HG03521 (cell line): ENCODE data around the gene DEGS1.
A peak's percentile ranks its signal among the peaks of the same experiment; 100 is the strongest.

Experiments
- ATAC-seq: cut with Tn5 transposase; IDR thresholded peaks from one replicate; pipeline ENCODE4 v1.9.1; 2021; ENCODE audit warnings: mild to moderate bottlenecking, moderate library complexity; ENCODE audit not compliant: unreplicated experiment

Gene DEGS1

GRCh38 chr1:224182866-224183590 lies at the start of gene DEGS1:
DEGS1 (plus strand) TSS chr1:224183240; CDS start chr1:224183337, 97 bp downstream.
- ATAC-seq: peak; percentile 67

- no peak for ATAC-seq
Observed at GRCh38 chr1:224133741-224134299, 49.2 kb upstream of the DEGS1 start.

- ATAC-seq: no peak
Observed at GRCh38 chr1:224137518-224137917, 45.5 kb upstream of the DEGS1 start.

GRCh38 chr1:224138198-224138597 lies 44.8 kb upstream of the DEGS1 start:
- no peak for ATAC-seq

- no peak for ATAC-seq
Observed at GRCh38 chr1:224141693-224142092, 41.3 kb upstream of the DEGS1 start.

- no peak for ATAC-seq
Observed at GRCh38 chr1:224149709-224150108, 33.3 kb upstream of the DEGS1 start.

- no peak for ATAC-seq
Observed at GRCh38 chr1:224151117-224151516, 31.9 kb upstream of the DEGS1 start.

GRCh38 chr1:224157316-224157715 lies 25.7 kb upstream of the DEGS1 start:
- ATAC-seq: no peak

- no peak for ATAC-seq
Observed at GRCh38 chr1:224159541-224159940, 23.5 kb upstream of the DEGS1 start.

GRCh38 chr1:224160171-224160682 lies 22.8 kb upstream of the DEGS1 start:
- ATAC-seq: no peak

GRCh38 chr1:224162768-224163167 lies 20.3 kb upstream of the DEGS1 start:
- ATAC-seq: no peak

GRCh38 chr1:224163311-224163710 lies 19.7 kb upstream of the DEGS1 start:
- ATAC-seq: no peak

GRCh38 chr1:224168859-224169380 lies 14.1 kb upstream of the DEGS1 start:
- peak; percentile 58 for ATAC-seq

- no peak for ATAC-seq
Observed at GRCh38 chr1:224169718-224170270, 13.2 kb upstream of the DEGS1 start.

- no peak for ATAC-seq
Observed at GRCh38 chr1:224170343-224170742, 12.7 kb upstream of the DEGS1 start.

- ATAC-seq: no peak
Observed at GRCh38 chr1:224170748-224171478, 12.1 kb upstream of the DEGS1 start.

GRCh38 chr1:224172229-224172628 lies 10.8 kb upstream of the DEGS1 start:
- no peak for ATAC-seq

- no peak for ATAC-seq
Observed at GRCh38 chr1:224173523-224173922, 9.5 kb upstream of the DEGS1 start.

GRCh38 chr1:224175617-224176016 lies 7.4 kb upstream of the DEGS1 start:
- no peak for ATAC-seq

- no peak for ATAC-seq
Observed at GRCh38 chr1:224177356-224177999, 5.6 kb upstream of the DEGS1 start.

GRCh38 chr1:224178894-224179293 lies 4.1 kb upstream of the DEGS1 start:
- ATAC-seq: no peak
